Testis (tissue), 3 donors: ENCODE measurements around the gene CDH13. TPM values are rescaled to one million over a fixed set of nuclear protein-coding genes. Genes with fewer than 3 reads are reported as not detected.
A peak's percentile ranks its signal among the peaks of the same experiment; 100 is the strongest.

Experiments
- DNase-seq: peaks from one replicate; pipeline ENCODE4 v3.0.0-alpha.2; 2019
- H3K27ac ChIP-seq, 2 donors: fragments of 200-600 bp; sonication (generic); one replicate each; pipeline ENCODE4 v1.5.1; 2019
- H3K27me3 ChIP-seq: fragments of 200-600 bp; sonication (generic); one replicate; pipeline ENCODE4 v1.5.1; 2019
- H3K36me3 ChIP-seq: fragments of 200-600 bp; sonication (generic); one replicate; pipeline ENCODE4 v1.5.1; 2017; ENCODE audit warnings: low read depth; ENCODE audit errors: missing control alignments
- H3K4me1 ChIP-seq: fragments of 200-600 bp; sonication (generic); one replicate; pipeline ENCODE4 v1.5.1; 2019
- H3K4me3 ChIP-seq, 2 donors: fragments of 200-600 bp; sonication (generic); one replicate each; pipeline ENCODE4 v1.5.1; 2017 to 2019
- H3K9me3 ChIP-seq: fragments of 200-600 bp; sonication (generic); one replicate; pipeline ENCODE4 v1.5.1; 2017
- POLR2A ChIP-seq: fragments of 450-650 bp; IDR thresholded peaks from one replicate; pipeline ENCODE4 v1.6.1; 2017; ENCODE audit warnings: antibody characterized with exemption, mild to moderate bottlenecking, moderate library complexity
- WGBS, 2 donors: methylation state at CpG; one replicate each; pipeline ENCODE4 v1.1.5; 2018; 5-methylcytosine and 5-hydroxymethylcytosine counted together
- intact Hi-C: fragments of 100-400 bp; cut with DNase I; formaldehyde crosslinking; loops from one replicate; pipeline ENCODE4 v1.15.1; 2023; ENCODE audit warnings: low total_unique reads
- polyA plus RNA-seq: library from polyadenylated mRNA; stranded (reverse); fragments of 350-450 nt; fragmentation: Illumina TruSeq; extraction: RNeasy Lipid Tissue Mini Kit (QIAGEN cat#74804); gene quantifications from one replicate; pipeline ENCODE4 v1.2.3, GENCODE V29; 2014; ENCODE audit warnings: low read depth, low replicate concordance; ENCODE audit not compliant: insufficient read depth
- total RNA-seq, 2 donors: library from RNA; depleted of rRNA; stranded (reverse); fragments of >200 nt; gene quantifications; one replicate each; pipeline ENCODE4 v1.2.3, GENCODE V29; 2016
- TF ChIP-seq, protein P1 (sequence below), 3 experiments: fragments of 450-650 bp in 2 of 3; fragments of 200-600 bp in 1 of 3; sonication (generic) in 1 of 3; IDR thresholded peaks; one replicate each; pipeline ENCODE4 v1.5.1; 2016 to 2019; ENCODE audit warnings: antibody characterized with exemption in 3 of 3, mild to moderate bottlenecking in 2 of 3, moderate library complexity in 1 of 3

Gene CDH13
- total and polyA plus RNA-seq, 3 donors from 2014 or later: 1.2 to 11.1 (median 2.0) TPM

- no peak for DNase-seq
- Histone ChIP-seq H3K4me1 (no peaks in the 10 kb centered on the region), H3K4me3 (no peak overlapping the region), H3K36me3 (no peaks in the 10 kb centered on the region), H3K9me3 (no peaks in the 10 kb centered on the region), H3K27me3 (no peaks in the 10 kb centered on the region), H3K27ac (no peak overlapping the region)
- intact Hi-C loops: no loop called here
- WGBS, 2 donors: 71 to 82% methylated on average over 4 of the region's 4 CpGs
- TF ChIP-seq, protein P1, sequence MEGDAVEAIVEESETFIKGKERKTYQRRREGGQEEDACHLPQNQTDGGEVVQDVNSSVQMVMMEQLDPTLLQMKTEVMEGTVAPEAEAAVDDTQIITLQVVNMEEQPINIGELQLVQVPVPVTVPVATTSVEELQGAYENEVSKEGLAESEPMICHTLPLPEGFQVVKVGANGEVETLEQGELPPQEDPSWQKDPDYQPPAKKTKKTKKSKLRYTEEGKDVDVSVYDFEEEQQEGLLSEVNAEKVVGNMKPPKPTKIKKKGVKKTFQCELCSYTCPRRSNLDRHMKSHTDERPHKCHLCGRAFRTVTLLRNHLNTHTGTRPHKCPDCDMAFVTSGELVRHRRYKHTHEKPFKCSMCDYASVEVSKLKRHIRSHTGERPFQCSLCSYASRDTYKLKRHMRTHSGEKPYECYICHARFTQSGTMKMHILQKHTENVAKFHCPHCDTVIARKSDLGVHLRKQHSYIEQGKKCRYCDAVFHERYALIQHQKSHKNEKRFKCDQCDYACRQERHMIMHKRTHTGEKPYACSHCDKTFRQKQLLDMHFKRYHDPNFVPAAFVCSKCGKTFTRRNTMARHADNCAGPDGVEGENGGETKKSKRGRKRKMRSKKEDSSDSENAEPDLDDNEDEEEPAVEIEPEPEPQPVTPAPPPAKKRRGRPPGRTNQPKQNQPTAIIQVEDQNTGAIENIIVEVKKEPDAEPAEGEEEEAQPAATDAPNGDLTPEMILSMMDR (IDR thresholded peaks at IDR 0.05): no peak
- TF ChIP-seq POLR2A: no peak
Observed at GRCh38 chr16:82594114-82594513, 32.7 kb upstream of the CDH13 start.

DNA sequence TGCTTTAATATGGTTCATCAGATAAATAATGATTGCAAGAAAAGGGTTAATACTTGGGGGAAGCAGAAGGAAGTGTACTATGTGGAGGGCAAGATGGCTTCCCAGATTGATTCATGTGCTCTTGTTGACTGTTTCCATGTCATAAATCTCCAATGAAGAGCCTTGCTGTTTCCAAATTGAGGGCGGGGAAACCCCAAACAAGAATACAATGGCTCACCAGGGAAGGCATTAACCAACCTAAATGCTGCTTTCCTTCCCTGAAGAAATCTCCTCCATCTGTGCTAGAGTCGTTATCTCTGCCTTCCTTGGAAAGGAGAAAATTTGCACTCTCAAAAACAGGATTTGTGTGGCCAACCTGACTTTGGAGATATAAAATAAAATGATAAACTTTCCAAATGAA lies 28.0 kb upstream of the CDH13 start:
- H3K27me3 ChIP-seq: no peaks in the 10 kb centered on the region
- no peaks in the 10 kb centered on the region for H3K36me3 ChIP-seq
- no peak for TF ChIP-seq POLR2A
- TF ChIP-seq, protein P1 (IDR thresholded peaks at IDR 0.05): no peak
- H3K4me3 ChIP-seq: no peak overlapping the region
- H3K9me3 ChIP-seq: no peaks in the 10 kb centered on the region
- no peak for DNase-seq
- WGBS, 2 donors: 64 to 66% methylated on average over 2 of the region's 2 CpGs
- no peaks in the 10 kb centered on the region for H3K4me1 ChIP-seq
- no peak overlapping the region for H3K27ac ChIP-seq
- intact Hi-C loops: no loop called here

GRCh38 chr16:82601989-82602640 lies 24.7 kb upstream of the CDH13 start:
- WGBS, 2 donors: 65 to 85% methylated on average over 6 to 7 of the region's 7 CpGs
- no peak overlapping the region for H3K27ac ChIP-seq

GRCh38 chr16:82603784-82604411 lies 22.9 kb upstream of the CDH13 start:
- TF ChIP-seq POLR2A: no peak
- TF ChIP-seq, protein P1 (IDR thresholded peaks at IDR 0.05): peak; percentile 10 to 37 (median 21)
- Histone ChIP-seq H3K9me3 (no peaks in the 10 kb centered on the region), H3K27me3 (no peaks in the 10 kb centered on the region), H3K4me1 (no peaks in the 10 kb centered on the region), H3K36me3 (no peaks in the 10 kb centered on the region), H3K4me3 (no peak overlapping the region), H3K27ac (no peak overlapping the region)
- WGBS, 2 donors: 43 to 45% methylated on average over 5 of the region's 5 CpGs
- intact Hi-C loops: no loop called here
- peak; percentile 58 for DNase-seq

More at GRCh38 chr16:82601989-82602640, 24.7 kb upstream of the CDH13 start:
- TF ChIP-seq POLR2A: no peak
- TF ChIP-seq, protein P1 (IDR thresholded peaks at IDR 0.05): no peak
- no peak overlapping the region for H3K4me3 ChIP-seq
- intact Hi-C loops: no loop called here
- H3K36me3 ChIP-seq: no peaks in the 10 kb centered on the region
- H3K27me3 ChIP-seq: no peaks in the 10 kb centered on the region
- DNase-seq: no peak
- H3K9me3 ChIP-seq: no peaks in the 10 kb centered on the region
- H3K4me1 ChIP-seq: no peaks in the 10 kb centered on the region
